ENCODE data around the gene CALML3.

DNA sequence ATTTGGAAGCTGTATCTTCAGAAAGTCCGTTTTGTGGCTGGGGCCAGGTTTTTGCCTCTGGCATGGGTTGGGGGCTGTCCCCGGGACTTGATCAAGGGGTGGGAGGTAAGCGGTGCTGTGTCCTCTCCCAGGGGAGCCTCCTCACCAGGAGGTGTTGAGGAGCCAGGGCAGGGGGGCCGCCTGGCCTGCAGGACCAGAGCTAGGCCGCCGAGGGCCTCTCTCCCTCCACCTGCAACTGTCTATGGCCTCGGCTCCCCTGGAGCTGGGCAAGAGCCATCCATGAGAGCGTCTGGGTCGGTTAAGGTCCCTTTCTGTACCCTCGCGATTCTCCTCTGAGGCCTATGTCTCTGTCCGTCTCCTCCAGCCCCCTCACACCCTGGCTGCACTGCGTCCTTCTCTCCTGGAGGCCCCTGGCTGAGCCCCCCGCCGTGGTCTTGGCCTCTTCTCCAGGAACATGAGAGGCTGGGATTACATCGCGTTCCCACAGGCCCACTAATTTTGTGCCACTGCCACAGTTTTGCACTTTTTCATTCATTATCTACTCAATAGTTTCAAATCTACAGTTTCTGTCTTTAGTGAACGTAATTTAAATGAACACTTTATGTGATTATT lies 46.0 kb upstream of the CALML3 start:
- TF ChIP-seq, protein P1, sequence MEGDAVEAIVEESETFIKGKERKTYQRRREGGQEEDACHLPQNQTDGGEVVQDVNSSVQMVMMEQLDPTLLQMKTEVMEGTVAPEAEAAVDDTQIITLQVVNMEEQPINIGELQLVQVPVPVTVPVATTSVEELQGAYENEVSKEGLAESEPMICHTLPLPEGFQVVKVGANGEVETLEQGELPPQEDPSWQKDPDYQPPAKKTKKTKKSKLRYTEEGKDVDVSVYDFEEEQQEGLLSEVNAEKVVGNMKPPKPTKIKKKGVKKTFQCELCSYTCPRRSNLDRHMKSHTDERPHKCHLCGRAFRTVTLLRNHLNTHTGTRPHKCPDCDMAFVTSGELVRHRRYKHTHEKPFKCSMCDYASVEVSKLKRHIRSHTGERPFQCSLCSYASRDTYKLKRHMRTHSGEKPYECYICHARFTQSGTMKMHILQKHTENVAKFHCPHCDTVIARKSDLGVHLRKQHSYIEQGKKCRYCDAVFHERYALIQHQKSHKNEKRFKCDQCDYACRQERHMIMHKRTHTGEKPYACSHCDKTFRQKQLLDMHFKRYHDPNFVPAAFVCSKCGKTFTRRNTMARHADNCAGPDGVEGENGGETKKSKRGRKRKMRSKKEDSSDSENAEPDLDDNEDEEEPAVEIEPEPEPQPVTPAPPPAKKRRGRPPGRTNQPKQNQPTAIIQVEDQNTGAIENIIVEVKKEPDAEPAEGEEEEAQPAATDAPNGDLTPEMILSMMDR (conservative IDR thresholded peaks at IDR 0.05; ENCODE audit: low read depth, low read length) = no peak
- no peak for TF ChIP-seq EZH2 (IDR thresholded peaks at IDR 0.05; ENCODE audit: borderline replicate concordance, low read depth, low read length, poor library complexity, severe bottlenecking)

Measured in A673 (cell line).